GM19238 (cell line): Measurements from ENCODE around the gene TFG.
A peak's percentile ranks its signal among the peaks of the same experiment; 100 is the strongest.

ENCODE experiments used
- DNase-seq: peaks from one replicate; pipeline ENCODE4 v3.0.0; 2011; ENCODE audit warnings: low spot score; ENCODE audit not compliant: insufficient read length

Gene TFG

DNA sequence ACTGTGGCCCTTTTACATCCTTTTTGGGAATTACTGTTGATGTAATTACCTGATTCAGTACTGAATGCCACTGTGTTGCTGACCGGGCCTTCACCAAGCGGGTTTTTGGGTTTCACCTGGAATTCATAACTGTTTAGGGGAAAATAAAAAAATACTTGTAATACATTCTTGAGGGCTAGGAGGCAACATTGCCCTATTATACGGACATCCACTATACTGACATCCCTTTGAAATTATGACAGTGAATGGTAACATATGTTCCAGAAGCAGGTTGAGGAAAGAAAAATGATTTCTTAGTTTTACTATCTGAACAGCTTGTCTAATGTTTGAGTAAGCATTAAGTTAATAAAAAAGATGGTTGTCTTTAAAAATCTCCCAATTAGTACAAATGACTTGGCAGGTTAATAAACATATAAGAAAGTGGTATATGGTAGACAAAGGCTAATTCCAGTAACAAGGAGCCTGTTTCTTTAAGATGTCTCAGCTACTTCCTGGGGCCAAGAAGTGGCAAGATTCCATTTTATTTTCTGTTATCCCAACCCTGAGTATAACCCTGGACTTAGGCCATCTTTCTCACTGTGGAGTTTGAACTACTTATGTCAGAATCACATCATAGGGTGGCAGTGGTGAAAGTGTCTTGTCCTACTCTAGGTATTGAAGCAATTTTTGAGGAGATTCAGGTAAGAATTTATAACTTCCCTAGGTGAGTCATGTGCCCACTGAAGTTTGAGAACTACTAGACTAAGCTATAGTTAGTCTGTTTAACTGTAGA lies 45.5 kb downstream of the TFG start:
- DNase-seq: no peak

DNA sequence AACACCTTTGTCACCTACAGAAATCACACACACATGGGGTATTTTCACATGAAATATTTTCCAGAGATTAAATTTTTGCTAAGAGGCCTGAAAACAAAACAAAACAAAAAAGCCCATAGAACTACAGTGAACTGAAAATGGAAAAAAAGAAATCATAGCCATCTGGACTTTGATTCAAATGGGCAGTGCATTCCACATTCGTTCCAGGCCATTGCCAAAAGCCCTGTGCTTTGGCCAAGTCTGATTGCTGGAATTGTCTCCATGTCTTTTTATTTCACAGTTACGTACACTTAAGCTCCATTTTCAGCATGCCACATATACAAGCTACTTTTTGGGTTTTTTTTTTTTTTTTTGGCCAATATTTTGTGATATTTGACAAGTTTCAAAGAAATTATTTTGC lies 47.1 kb downstream of the TFG start:
- DNase-seq: no peak

DNA sequence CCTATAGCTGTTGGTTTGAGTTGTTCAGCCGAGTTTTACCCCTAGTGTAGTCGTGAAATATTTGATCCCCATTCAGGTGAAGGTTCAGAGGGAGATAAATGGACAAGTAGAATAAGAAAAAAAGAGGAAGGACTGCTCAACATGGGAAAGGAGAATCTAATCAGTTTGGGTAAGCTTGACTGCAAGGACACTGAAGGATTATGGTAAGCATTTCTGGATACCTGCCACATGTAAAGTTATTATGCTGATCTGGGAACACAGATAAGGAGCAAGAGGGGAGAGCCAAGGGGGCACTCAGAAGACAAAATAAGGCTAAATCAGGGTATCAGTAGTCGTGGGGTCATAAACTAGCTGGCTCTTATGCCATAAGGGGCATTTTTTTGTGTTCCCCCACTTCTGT lies 49.9 kb downstream of the TFG start:
- no peak for DNase-seq

DNA sequence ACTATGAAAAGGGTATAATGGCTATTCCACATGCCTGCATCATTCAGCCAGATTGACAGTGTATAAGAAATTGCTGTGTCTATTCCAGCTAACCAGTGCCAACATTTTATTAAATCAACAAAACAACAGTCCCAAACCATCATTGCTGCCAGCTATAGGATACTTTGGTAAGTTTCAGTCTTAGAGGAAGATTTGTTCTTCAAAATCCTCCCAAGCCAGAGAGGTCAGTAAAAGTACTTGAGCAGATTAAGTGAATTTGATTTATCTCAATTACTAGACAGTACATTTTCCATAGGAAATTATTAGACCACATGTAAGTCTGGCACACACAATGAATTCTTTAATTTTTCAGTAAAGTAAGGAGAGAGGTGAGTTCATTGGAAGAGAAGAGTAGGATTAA lies 50.7 kb downstream of the TFG start:
- no peak for DNase-seq

DNA sequence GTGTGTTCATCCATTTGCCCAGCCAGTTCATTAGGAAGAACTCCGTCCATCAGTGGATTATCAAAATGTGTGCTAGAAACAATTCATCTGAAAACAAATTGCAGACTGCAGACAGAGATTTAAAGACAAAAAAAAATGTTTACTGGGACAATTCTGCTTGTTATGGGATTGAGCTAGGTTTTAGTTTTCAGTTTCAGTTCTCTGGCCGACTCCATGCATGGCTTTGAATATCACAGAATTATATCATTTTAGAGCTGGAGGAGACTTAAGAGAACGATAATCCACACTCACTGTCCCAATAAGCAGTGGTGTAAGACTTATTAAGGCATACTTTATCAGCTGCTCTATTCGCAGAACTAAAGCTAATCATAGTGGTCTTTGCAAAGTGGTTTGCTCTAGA lies 51.1 kb downstream of the TFG start:
- DNase-seq: no peak

DNA sequence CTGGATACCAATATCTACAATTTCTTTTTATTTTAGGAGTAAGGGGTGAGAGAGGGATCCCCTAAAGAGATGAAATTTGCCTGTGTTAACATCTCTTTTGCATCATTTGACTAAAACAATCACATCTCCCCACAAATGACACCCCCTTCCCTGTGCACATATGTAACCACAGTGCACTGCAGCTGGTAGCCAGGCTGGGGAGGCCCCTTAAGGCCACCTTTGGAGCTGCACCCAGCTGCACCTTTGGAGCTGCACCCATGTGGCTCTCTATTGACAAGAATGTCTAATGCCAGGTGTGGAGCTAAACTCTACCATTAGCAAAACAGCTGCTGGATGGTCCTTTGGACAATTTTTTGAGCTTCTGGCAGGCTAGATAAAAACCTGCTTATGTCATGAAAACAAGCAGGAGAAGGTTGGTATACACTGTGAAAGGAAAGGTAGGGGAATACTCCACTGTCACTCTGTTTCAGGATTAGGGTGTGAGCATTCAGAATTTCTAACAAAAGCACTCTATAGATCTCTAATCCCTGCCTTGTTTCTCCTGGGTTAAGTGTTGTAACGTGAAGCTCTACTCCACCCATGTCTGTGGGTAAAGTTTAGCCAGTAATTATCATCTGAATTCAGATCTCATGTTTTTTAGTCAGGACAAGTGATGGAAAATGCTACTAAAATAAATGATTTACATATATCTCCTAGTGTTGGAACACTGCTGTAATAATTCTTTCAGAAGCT lies 52.1 kb downstream of the TFG start:
- peak; percentile 10 for DNase-seq

DNA sequence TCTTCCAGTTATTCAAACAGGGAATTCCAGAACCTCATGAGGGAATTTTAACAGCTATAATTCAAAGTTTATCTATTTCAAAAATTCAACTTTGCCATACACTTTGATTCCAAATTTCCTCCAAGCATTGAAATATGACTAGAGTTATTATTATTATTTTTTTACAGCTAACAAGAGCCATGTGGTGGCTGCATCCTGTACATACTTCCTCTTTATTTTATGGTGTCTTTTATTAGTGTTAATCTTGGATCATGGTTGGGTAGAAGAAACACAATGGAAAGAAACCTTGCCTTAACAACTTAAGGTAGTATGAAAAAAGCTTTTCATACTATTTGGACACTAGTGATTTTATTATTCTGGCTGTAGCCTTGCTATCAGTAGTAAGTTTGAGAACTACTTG lies 52.7 kb downstream of the TFG start:
- DNase-seq: no peak

DNA sequence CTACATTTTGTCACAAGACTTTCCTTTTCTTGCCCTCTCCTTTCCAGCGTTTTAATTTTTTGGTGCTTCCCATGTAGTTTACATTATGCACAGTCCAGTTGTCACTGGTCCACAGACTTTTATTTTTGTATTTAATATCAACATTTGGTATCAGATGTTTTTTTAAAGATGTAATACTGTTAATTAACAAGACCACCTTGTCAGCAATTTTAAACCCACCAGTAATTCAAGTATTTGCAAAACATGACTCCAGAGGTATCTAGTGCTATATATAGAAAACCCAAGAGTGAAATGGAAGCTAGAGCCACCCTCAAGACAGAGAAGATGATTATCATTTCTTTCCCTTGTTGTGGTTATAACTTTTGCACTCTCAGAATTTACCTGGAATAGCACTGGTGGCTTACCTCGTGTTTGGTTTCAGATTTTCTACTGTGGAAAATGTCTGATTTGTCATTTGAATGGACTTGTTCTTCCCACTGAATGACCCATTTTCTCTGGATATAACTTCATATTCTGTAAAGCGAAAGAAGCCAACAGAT lies 56.2 kb downstream of the TFG start:
- no peak for DNase-seq

DNA sequence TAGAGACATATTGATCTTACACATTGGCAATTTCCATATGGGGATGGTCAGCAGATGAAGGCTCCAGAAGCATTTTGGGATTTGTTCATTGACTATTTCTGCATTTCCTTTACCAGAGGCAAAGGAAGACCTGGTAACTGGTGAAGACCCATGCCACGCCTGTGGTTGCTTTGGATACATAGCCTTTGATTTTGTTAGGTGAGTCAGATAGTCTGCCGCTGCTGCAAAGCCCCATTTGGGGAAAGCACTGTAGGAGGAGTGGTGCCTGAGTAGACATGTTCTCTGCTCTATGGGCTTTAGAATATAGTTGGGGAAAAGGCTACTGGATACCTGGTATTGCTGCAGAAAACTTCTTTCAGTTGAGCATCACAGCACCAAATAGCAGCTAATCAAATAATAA lies 56.8 kb downstream of the TFG start:
- DNase-seq: no peak

DNA sequence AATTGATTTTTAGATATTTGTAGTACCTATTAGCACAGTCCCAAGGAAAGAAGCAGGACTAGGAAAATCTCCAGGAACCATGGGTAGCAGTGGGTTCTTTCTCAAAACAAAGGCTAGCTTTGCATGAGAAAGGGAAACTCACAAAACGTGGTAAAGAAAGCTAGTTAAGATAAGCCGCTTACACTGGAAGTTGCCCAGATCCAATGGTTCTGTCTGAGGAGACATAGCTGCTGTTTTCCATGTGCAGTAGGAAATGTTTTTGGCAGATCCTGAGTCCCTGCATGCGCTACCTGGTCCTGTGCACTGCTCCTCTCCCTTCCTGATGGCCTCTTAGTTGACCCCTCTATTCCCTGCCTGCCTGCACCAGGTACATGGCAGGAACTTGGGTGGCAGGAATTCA lies 60.4 kb downstream of the TFG start:
- DNase-seq: no peak

DNA sequence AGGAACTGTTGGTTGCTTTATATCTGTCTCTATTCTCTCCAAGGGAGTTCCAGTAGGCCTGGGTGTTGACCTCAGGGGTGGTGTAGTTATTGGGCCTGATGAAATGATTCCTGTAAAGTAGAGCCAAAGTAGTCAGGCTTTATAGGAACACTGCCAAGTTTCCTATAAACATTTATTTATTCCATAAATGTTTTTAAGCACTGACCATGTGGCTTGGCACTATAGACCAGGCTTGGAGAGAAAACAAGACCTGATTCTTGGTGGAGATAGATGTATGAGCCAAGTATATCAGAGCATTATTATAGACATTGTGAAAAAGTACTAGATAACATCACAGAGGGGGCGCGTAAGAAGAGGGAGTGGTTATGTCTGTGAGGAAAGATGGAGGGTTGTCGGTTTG lies 65.9 kb downstream of the TFG start:
- DNase-seq: no peak

DNA sequence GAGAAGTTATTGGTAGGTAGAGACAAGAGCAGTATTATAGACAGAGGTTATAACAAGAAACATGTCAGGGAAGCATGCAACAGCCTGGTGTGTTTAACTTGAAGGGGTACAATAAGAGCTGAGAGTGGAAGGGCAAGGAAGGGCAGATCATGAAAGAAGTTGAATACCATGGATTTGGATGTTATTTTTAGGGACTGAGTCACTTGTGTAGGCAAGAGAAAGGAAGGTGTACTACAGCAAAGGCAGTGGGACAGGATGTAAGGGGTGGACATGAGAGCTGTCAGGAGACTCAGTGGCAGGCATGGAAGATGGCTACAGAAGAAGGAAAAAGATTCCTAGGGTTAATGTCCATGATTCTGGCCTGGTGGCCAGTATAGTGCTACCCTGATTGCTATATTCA lies 66.4 kb downstream of the TFG start:
- DNase-seq: no peak

DNA sequence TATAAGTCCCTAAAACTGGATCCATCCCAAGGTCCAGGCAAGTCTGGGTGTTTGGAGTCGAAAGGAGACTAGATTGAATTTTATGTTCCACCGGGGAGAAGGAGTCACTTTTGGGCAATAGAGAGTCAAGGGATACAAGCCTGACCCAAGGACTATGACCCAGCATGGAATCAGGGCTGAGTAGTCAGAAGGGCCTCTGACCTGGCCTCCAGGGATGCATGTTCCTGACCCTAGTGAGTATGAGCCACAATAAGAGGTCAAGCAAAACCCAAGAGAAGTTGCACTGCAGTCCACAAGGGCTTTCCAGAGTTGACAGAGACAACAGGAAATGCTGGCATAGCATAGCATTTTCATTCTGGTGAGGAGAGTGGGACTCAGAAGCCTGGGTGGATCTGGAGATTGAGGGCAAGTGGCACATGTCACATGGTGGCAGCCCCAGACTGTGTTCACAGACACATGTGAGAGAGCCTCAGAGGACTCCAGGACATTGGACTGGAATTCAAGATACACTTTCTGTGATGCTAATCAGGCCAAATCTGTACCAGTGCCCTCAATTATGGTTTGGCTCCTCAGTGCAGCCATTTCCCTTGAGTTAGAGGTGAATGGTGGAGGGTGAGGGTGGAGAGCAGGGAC lies 66.9 kb downstream of the TFG start:
- no peak for DNase-seq

DNA sequence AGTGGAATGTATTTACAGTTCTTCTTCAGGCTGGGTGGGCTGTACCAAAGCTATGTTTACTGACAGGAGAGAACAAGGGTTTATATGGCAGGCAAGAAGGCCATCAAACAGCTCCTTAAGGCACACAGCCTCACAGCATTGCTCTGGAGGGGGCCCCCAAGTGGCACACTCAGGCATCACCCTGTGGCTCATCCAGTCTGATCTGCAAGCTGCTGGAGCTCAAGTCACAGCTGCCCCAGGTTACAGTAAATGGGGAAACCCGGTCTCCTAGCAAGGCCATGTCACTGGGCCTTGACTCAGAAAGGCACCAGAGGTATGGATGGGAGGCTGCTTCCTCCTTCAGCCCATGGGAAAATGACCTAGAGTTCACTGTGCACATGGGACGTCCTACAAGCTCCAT lies 67.5 kb downstream of the TFG start:
- no peak for DNase-seq

DNA sequence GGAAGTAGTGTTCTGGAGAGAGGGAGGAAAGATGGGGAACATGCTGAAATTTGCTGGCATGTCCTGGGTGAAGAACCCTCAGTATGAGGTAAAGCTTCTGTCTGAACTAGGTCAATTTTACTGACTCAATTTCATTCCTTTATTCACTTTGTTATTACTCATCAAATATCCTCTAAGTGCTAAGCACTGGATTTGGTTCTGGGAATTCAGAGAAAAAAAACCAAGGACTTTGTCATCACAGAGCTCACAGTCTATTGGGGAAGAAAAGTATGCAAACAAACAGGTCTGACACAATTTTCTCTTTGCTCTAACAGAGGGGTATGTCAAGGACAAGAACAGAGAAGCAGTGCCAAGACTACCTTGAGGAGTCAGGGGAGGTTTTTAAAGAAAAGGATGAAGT lies 68.0 kb downstream of the TFG start:
- no peak for DNase-seq

DNA sequence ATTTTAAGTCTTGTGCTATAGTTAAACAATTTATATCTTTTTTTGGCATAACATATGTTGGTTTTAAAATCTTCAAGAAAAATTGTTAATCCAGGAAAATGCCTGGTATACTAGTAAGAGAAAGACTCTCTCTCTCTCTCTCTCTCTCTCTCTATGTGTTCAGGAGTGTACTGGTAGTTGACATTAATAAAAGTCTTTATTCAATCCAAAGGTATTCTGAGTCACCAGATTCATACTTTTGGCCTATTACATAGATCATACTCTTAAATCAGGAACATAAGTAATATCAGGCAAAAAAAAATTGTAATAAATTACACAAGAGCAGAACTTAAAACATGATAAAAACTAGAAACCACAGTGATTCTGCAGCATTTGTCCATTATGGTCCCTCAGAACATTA lies 70.2 kb downstream of the TFG start:
- DNase-seq: no peak

DNA sequence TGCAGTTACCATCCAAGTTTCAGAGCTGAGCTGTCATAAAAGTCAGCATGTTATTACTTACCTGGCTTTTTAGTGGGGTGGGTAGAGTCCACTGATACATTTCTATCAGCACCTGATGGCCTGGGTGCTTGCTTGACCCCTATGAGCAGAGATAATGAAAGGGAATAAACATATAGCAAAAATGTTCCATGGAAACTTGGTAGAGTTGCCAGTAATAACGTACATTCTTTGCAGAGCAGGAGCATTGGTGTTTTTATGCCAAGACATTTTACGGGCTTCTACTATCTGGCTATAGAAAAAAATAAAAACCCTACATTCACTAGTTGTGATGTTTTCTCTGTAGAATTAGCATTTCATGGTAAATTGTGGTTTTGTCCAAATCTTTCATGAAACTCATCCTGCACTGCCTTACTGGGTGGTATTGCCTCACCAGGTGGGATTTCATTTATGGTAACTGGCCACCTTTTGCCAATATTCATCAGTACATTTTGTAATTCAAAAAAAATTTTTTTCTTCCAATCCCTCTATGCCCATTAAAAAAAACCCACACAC lies 70.9 kb downstream of the TFG start:
- no peak for DNase-seq

DNA sequence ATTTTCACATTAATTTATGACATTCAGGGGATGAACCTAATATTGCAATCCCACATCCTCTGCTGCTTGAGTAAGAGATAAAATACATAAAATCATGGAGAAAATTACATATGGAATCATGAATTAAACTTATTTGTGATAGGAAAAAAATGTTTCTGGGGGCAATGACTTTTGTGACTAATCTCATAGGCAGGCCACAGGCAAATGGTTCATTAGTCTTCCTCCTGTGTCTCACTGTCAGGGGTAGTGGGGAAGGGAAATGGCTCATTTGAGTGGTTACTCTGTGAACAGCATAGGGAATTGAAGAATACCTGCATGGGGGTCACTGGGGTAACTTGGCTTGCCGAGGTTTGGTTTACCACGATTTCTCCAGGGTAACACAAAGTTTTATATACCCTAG lies 72.0 kb downstream of the TFG start:
- DNase-seq: no peak

DNA sequence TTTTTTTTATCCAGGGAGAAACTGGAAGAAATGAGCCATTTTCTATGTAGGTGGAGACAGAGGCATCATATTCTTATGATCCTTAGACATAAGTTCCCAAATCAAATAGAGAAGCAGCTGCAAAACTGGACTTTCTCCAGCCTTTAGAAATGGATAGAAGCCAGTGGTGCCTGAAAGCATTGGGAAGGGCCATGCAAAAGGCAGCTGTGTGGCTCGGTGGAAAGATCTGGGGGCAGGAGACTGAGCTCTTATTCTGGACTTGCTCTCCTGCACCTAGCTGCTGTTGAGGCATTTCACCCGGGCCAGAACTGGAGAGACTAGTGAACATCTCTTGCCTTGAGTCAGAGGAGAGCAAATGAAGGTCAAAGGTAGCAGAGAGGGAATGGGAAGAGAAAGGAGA lies 73.1 kb downstream of the TFG start:
- DNase-seq: no peak

DNA sequence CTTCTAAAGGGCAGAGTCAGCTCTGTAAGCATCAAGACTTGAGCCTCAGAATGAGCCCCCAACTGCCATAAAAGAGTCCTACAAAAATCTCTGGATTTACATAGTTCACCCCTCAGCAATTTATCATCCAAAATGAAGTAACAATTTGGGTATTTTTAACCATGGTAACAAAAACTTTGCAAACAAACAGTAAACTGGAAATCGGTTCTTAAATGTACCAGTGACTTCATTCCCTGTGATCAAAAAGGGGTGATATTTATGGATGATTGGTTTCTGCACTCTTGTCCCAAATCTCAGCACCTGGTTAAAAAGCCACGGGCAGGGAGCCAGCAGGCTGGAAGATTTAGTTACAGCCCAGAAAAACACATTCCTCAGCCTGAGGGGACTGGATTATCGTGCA lies 73.6 kb downstream of the TFG start:
- DNase-seq: no peak

DNA sequence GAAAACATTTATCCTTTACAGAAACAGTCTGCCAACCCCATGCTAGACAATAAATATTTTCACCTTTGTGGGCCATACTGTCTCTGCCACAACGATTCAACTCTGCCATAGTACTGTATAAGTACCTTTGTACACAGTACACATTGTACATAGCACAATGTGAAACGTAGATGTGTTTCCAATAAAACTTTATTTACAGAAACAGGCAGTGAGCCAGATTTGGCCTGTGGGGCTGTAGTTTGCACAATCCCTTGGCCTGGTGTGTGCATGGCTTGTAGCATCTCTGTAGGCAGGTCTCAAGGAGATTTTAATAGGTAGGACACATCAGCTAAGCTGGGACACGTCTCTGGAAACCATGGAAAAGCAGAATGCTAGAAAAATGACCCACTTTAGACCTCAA lies 74.3 kb downstream of the TFG start:
- DNase-seq: no peak

DNA sequence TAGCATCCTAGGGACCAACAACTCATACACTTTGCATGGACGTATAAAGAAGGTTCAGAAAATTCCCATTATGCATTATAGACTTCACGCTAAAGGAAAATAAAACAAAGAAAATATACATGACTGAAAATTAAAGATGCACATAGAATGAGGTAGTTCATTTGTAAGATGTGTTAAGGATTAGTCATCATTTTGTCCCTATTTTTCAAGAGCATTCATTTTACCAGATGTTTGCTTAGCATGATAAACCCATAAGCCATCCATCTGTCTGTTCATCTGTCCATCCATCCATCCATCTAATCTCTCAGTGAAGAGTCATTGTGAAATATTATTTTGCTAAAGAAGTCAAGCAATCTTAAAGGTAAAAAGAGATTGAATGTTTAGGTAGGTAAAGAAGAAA lies 80.3 kb downstream of the TFG start:
- no peak for DNase-seq
